Liver (tissue), 9 donors: ENCODE results near the gene LINS1. TPM values are rescaled to one million over a fixed set of nuclear protein-coding genes. Genes with fewer than 3 reads are reported as not detected.

Experiments
- DNase-seq: peaks from one replicate; pipeline ENCODE4 v3.0.0-alpha.2; 2017; ENCODE audit warnings: low spot score
- H3K27ac ChIP-seq, 2 donors: one replicate each; pipeline ENCODE4 v1.7.0; 2013; ENCODE audit warnings: inconsistent platforms in 2 of 2, low read length in 2 of 2, control low read depth in 1 of 2, low read depth in 1 of 2, mild to moderate bottlenecking in 1 of 2
- H3K27me3 ChIP-seq, 4 donors: one replicate each; pipeline versions ENCODE4 v1.6.1 to v1.7.0; 2013; ENCODE audit warnings: low read length in 3 of 4, inconsistent platforms in 1 of 4, mild to moderate bottlenecking in 1 of 4, moderate library complexity in 1 of 4; ENCODE audit not compliant: control insufficient read depth in 4 of 4, insufficient read depth in 4 of 4
- H3K36me3 ChIP-seq, 4 donors: one replicate each; pipeline versions ENCODE4 v1.6.1 to v1.7.0; 2013; ENCODE audit warnings: low read length in 3 of 4, mild to moderate bottlenecking in 3 of 4, low read depth in 1 of 4, moderate library complexity in 1 of 4; ENCODE audit not compliant: control insufficient read depth in 4 of 4, insufficient read depth in 3 of 4
- H3K4me1 ChIP-seq, 4 donors: one replicate each; pipeline versions ENCODE4 v1.6.1 to v1.7.0; 2013; ENCODE audit warnings: low read length in 3 of 4, mild to moderate bottlenecking in 3 of 4, moderate library complexity in 1 of 4; ENCODE audit not compliant: control insufficient read depth in 4 of 4, insufficient read depth in 4 of 4
- H3K4me3 ChIP-seq, 3 donors: one replicate each; pipeline versions ENCODE4 v1.6.1 to v1.7.0; 2013; ENCODE audit warnings: low read length in 3 of 3, control low read depth in 1 of 3, low read depth in 1 of 3, mild to moderate bottlenecking in 1 of 3
- H3K9ac ChIP-seq, 2 donors: one replicate each; pipeline ENCODE4 v1.7.0; 2013; ENCODE audit warnings: low read length in 2 of 2, mild to moderate bottlenecking in 2 of 2, moderate library complexity in 2 of 2, control low read depth in 1 of 2, low read depth in 1 of 2
- H3K9me3 ChIP-seq, 4 donors: one replicate each; pipeline versions ENCODE4 v1.6.1 to v1.7.0; 2013; ENCODE audit warnings: low read length in 3 of 4; ENCODE audit not compliant: control insufficient read depth in 4 of 4
- ATF3 ChIP-seq: IDR thresholded peaks from 2 replicates; pipeline ENCODE4 v1.6.1; 2016; ENCODE audit warnings: antibody characterized with exemption
- CTCF ChIP-seq: fragments of 150-350 bp; IDR thresholded peaks from 2 replicates; pipeline ENCODE4 v1.5.1; 2017; ENCODE audit warnings: improper control_type of control experiment, low read depth, low read length; ENCODE audit not compliant: missing input control
- FOXA1 ChIP-seq: IDR thresholded peaks from 2 replicates; pipeline ENCODE4 v1.6.1; 2016; ENCODE audit warnings: antibody characterized with exemption
- FOXA2 ChIP-seq: IDR thresholded peaks from 2 replicates; pipeline ENCODE4 v1.6.1; 2016; ENCODE audit warnings: antibody characterized with exemption
- GABPA ChIP-seq, 2 donors: IDR thresholded peaks in 1 of 2; conservative IDR thresholded peaks in 1 of 2; 2 replicates each; pipeline ENCODE4 v1.6.1; 2016; ENCODE audit warnings: antibody characterized with exemption in 2 of 2, mild to moderate bottlenecking in 1 of 2, moderate library complexity in 1 of 2
- HNF4A ChIP-seq, 2 donors: conservative IDR thresholded peaks; 2 replicates each; pipeline ENCODE4 v1.6.1; 2016; ENCODE audit warnings: antibody characterized with exemption in 2 of 2, mild to moderate bottlenecking in 2 of 2
- JUND ChIP-seq, 2 donors: IDR thresholded peaks; 2 replicates each; pipeline ENCODE4 v1.6.1; 2016; ENCODE audit warnings: antibody characterized with exemption in 2 of 2
- MAX ChIP-seq: IDR thresholded peaks from 2 replicates; pipeline ENCODE4 v1.6.1; 2016; ENCODE audit warnings: antibody characterized with exemption
- NR2F2 ChIP-seq: IDR thresholded peaks from 2 replicates; pipeline ENCODE4 v1.6.1; 2016; ENCODE audit warnings: antibody characterized with exemption
- RAD21 ChIP-seq, 2 donors: IDR thresholded peaks; 2 replicates each; pipeline ENCODE4 v1.6.1; 2016; ENCODE audit warnings: antibody characterized with exemption in 2 of 2, mild to moderate bottlenecking in 2 of 2
- REST ChIP-seq: IDR thresholded peaks from 2 replicates; pipeline ENCODE4 v1.6.1; 2016; ENCODE audit warnings: antibody characterized with exemption, mild to moderate bottlenecking
- RXRA ChIP-seq, 2 donors: IDR thresholded peaks; 2 replicates each; pipeline ENCODE4 v1.6.1; 2017 to 2018; ENCODE audit warnings: antibody characterized with exemption in 2 of 2, mild to moderate bottlenecking in 1 of 2
- SP1 ChIP-seq: IDR thresholded peaks from 2 replicates; pipeline ENCODE4 v1.6.1; 2018; ENCODE audit warnings: antibody characterized with exemption, mild to moderate bottlenecking
- TAF1 ChIP-seq: conservative IDR thresholded peaks from 2 replicates; pipeline ENCODE4 v1.6.1; 2016; ENCODE audit warnings: antibody characterized with exemption, mild to moderate bottlenecking
- YY1 ChIP-seq: IDR thresholded peaks from 2 replicates; pipeline ENCODE4 v1.6.1; 2016; ENCODE audit warnings: antibody characterized with exemption, mild to moderate bottlenecking
- ZBTB33 ChIP-seq: IDR thresholded peaks from 2 replicates; pipeline ENCODE4 v1.6.1; 2016; ENCODE audit warnings: antibody characterized with exemption
- WGBS: extraction: QIAGEN DNeasy Blood & Tissue Kit; methylation state at CpG from one replicate; pipeline ENCODE4 v1.1.7; 2013; 5-methylcytosine and 5-hydroxymethylcytosine counted together
- polyA plus RNA-seq, 2 donors: library from polyadenylated mRNA; stranded (reverse) in 1 of 2; unstranded in 1 of 2; fragments of 200-250 nt in 1 of 2; fragments of >200 nt in 1 of 2; fragmentation: Nextera tagmentation in 1 of 2; extraction: Ambion mirVana in 1 of 2; gene quantifications; one replicate each; pipeline versions ENCODE4 v1.2.1 to v1.2.3, GENCODE V29; 2013 to 2015
- total RNA-seq, 2 donors: library from RNA; depleted of rRNA; stranded (reverse); fragments of >200 nt; gene quantifications; one replicate each; pipeline ENCODE4 v1.2.3, GENCODE V29; 2014
- donor health status: healthy.
- donor health status: healthy.
- donor health status: healthy.
- donor health status: healthy.
- donor health status: healthy.

LINS1 gene
- total and polyA plus RNA-seq, 4 donors, result 2.9 to 9.1 (median 6.3) TPM

GRCh38 chr15:100593431-100593830 is 8.6 kb downstream of the LINS1 start (continued):
- TF ChIP-seq REST, result no peak
- TF ChIP-seq FOXA1, result no peak
- no peak for TF ChIP-seq RAD21 (IDR thresholded peaks at IDR 0.05)
- no peak for TF ChIP-seq TAF1
- no peak for TF ChIP-seq ZBTB33

GRCh38 chr15:100592898-100593297 is 9.1 kb downstream of the LINS1 start:
- 89% methylated on average over 3 of the region's 3 CpGs for WGBS
- Histone ChIP-seq H3K4me3 (no peak overlapping the region), H3K36me3 (no peaks in the 10 kb centered on the region), H3K27ac (no peak overlapping the region), H3K9me3 (no peaks in the 10 kb centered on the region), H3K9ac (no peak overlapping the region), H3K4me1 (peaks cover 0 to 3% (median 1%) of the 10 kb centered on the region in 4 donors), H3K27me3 (no peaks in the 10 kb centered on the region)
- no peak for DNase-seq
- TF ChIP-seq GABPA (IDR thresholded peaks at IDR 0.05 in 1 of 2, conservative IDR thresholded peaks at IDR 0.05 in 1 of 2) (no peak), REST (no peak), RAD21 (IDR thresholded peaks at IDR 0.05) (no peak), NR2F2 (no peak), FOXA2 (no peak), YY1 (no peak), RXRA (IDR thresholded peaks at IDR 0.05) (no peak), TAF1 (no peak), CTCF (no peak), ZBTB33 (no peak), MAX (no peak), JUND (IDR thresholded peaks at IDR 0.05) (no peak), ATF3 (no peak), SP1 (no peak), HNF4A (conservative IDR thresholded peaks at IDR 0.05) (no peak)
